ENCODE measurements around the gene MBD3.
"Not testable (repeated sequence)": the region's sequence is repeated elsewhere in the genome, so short reads cannot be mapped to it uniquely, and the experiment has no call there.

Gene MBD3, protein sequence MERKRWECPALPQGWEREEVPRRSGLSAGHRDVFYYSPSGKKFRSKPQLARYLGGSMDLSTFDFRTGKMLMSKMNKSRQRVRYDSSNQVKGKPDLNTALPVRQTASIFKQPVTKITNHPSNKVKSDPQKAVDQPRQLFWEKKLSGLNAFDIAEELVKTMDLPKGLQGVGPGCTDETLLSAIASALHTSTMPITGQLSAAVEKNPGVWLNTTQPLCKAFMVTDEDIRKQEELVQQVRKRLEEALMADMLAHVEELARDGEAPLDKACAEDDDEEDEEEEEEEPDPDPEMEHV

GRCh38 chr19:1592755-1593500 is at the start of gene MBD3:
TSS of gene MBD3 (minus strand) at chr19:1592865. CDS start at chr19:1592631, 234 bp downstream.
- peak; percentile 79 for DNase-seq (ENCODE audit: low read depth)

GRCh38 chr19:1640893-1641448 is 48.3 kb upstream of the MBD3 start:
- DNase-seq (ENCODE audit: low read depth): not testable (repeated sequence)

- DNase-seq (ENCODE audit: low read depth): no peak
Measured at GRCh38 chr19:1636325-1637236, 43.9 kb upstream of the MBD3 start.

DNA sequence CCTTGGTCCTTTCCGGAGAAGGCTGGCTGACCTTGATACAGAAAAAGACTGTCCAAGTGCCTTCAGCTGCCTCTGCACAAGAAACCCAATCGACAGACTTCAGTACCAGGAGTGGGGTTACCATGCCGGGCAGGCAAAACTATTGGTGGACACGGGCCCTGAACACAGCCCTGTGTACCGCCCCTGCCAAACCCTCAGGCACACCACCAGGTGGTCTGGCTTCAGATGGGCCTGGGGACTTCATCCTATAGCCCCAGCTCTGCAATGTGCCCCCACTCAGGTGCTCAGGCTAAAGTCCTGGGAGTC is 42.2 kb upstream of the MBD3 start:
- no peak for DNase-seq (ENCODE audit: low read depth)

GRCh38 chr19:1634242-1634937 is 41.7 kb upstream of the MBD3 start:
- no peak for DNase-seq (ENCODE audit: low read depth)

DNA sequence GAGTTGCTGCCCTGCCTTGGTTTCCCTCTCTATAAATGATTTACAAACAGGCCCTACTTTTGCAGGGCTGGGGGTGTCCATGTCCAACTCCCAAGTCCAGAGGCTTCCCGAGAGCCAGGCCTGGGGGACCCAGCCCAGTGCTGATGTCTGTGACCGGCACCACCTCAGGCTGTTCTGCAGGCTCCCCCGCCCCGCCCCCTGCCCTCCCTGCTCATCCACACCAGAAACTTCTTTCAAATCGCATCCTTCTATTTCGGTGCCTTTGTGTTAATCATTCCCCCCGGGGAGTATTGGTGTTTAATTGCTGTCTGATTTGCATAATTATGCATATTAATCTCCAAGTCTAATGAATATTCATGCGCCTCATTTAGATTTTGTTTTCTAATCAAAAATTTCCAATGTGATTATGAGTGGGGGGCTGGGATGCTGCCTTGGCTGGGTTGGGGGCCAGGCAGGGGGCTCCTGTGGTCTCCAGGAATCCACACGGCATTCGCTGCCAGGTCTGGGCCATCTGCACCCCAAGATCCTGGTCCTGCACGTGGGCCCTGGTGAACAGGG is 40.7 kb upstream of the MBD3 start:
- no peak for DNase-seq (ENCODE audit: low read depth)

DNA sequence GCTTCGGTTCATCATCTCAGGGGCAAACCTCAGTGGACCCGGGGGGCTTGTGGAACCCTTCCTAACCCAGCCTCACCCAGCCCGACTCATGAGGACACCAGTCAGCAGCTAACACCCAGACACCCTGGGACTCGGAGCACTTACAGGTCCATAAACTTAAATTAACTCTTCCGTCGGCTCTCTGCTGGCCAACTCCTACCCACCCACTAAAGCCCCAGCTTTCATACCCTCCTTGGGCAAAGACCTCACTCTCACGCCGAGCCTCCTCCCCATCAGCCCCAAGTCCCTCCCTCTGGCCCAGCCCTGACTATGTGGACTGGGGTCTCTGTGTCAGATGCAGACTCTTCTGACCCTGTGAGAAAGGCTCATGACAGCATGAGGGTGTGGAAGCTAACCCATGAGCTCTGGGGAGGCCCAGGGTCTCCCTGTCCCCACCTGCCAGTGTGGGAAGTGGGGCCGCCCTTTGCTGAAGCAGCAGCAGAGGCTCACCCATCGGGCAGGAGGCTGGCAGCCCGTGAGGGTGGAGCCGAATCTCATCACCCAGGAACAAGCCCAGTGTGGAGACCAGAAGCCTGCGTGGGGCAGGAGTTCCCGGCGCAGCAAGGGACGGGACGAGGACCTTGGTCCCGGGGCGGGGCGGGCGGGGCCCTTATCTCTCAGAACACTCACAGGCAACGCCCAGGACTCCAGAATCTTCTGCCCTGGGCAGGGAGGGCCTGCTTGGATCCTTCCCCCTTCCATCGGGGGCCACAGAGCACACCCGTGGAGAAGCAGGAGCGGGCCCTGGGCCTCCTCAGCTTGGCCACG is 40.0 kb upstream of the MBD3 start:
- DNase-seq (ENCODE audit: low read depth): no peak

DNA sequence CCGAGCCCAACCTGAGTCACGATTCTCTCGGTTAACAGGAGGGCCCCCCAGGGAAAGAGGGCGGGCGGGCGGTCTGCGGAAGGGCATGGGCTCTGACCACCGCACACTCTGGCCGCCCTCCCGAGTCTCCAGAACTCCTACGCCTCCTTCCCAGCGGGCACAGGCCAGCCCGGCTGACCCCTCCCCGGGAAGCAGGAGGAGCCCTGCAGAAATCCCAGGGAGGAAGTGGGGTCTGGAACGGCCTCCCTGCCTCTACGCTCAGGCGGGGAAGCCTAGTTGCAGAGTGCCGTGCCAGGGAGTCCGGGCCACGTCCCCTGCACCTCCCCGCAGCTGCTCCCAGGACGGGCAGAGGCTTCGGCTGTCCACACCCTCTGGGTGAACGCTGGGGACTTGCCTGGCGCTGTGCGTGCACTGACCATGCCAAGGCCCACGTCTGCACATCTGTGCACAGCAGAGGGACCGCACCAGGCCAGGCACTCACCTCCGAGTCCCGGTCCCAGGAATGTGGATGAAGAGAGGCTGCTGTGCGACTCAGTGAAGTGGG is 39.0 kb upstream of the MBD3 start:
- DNase-seq (ENCODE audit: low read depth): no peak

DNA sequence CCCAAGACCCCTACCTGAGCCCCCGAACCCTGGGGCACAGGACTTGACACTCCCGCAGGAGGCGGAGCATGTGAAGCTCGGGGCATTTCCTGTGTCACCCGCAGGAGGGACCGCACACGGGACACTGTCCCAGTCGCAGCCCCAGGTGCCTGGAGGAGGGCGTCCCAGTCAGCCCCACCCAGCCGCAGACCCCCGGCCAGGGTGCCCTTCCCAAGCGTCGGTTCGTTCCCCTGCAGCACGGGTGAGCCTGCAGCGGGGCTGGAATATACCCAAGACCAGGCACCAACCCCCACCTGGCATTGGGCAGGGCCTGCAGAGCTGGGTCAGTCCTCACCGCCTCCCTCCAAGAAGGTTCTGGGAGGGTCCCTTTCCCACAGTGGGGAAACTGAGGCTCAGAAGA is 38.1 kb upstream of the MBD3 start:
- no peak for DNase-seq (ENCODE audit: low read depth)

GRCh38 chr19:1630012-1630411 is 37.3 kb upstream of the MBD3 start:
- no peak for DNase-seq (ENCODE audit: low read depth)

DNA sequence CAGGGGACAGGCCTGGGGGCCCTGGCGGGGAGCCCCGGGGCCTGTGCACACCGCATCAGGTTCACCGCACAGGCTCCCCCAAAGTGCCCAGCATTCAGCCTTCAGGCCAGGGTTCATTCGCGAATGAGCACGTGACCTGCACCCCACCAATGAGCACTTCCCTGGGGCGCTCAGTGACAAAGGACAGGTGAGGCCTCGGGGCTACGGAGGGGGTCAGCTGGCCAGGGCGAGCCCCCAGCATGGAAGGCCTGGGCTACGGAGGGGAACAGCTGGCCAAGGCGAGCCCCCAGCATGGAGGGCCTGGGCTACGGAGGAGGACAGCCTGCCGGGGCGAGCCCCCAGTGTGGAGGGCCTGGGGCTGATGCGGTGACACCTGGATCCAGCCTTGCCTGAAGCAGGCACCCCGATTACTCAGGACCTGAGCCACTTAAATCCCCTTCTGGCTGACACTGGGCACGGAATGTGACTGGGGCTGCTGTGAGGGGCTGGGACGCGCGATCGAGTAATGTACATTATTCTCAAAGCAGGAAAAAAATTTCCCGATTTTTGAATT is 36.7 kb upstream of the MBD3 start:
- no peak for DNase-seq (ENCODE audit: low read depth)

GRCh38 chr19:1627194-1627593 is 34.5 kb upstream of the MBD3 start:
- DNase-seq (ENCODE audit: low read depth): no peak

DNA sequence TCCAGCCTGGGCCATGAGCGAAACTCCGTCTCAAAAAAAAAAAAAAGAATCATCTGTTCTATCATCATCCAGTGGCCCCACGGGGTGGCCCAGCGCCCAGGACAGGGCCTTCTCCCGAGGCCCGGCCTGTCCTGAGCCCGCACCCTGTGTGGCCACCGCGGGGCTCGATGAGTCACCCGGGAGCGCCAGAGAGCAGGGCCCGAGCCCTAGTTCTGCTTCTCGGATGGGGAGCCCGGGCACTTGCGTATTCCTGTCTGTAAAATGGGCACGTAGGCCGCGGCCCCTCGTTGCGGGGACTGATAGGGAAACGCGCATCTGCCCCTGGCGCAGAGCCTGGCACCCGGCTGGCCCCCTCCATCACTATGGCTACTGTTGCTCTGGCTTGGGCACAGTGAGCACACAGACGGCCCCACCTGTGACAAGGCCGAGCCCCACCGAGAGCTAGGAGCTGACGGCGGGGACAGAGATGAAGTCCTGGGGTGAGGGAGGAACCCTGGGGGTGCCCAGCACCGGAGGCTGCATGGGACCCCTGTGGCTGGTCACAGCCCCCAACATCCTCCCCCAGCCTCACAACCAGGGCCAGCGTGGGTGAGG is 33.8 kb upstream of the MBD3 start:
- no peak for DNase-seq (ENCODE audit: low read depth)

DNA sequence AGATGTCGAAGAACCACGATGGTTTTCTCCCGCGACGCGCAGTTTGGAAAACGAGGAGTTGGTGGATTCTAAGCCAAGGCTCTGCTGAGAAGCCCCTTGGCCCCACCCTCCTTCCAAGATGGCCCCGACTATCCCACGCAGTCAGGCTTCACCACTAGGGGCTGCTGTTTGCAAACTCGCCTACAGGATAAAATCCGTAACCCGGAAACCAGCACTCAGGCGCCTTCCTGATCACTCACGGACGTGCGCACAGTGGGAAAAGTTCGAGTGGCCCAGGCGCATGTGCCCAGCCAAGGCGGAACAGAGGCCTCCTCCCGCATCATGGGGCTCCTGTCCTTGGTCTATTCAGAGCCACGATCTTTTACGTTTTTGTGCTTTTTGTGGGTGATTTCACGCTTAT is 31.8 kb upstream of the MBD3 start:
- DNase-seq (ENCODE audit: low read depth): peak; percentile 35

DNA sequence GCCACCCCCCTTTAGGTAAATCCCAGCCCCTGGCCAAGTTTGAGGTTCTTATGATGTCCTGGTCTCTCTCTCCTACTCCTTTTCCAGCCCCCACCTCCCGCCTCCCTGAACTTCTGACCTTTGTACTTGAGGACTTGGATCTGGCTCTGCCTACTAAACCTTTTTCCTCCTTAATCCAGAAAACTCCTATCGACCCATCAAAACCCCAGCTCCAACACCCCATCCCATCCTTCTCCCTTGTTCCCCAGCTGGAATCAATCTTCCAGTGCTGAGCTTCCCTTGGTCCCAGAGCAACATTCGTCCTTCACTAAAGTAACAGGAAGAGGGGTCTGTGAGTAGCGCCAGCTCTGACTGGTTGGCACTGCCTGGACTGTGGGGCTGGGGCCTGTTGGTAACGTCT is 29.9 kb upstream of the MBD3 start:
- DNase-seq (ENCODE audit: low read depth): no peak

GRCh38 chr19:1622007-1622406 is 29.3 kb upstream of the MBD3 start:
- no peak for DNase-seq (ENCODE audit: low read depth)

DNA sequence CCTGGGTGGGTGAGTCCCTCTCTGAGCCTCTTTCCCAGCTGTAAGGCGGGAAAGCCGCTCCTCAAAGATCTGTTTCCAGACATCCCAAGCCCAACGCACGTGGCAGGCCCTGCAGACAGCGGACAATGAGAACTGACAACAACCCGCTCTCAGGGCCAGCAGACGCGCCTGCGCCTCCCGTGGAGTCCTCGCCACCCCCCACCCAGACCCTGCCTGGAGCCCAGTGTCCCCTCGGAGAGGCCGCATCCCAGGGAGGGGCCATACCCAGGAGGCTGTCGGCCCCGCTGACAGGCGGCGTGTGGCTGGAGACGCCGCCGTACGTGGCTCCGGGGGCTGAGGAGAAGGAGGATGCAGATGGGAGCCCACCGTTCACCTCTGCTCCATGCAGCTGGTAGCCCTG is 28.9 kb upstream of the MBD3 start:
- no peak for DNase-seq (ENCODE audit: low read depth)

DNA sequence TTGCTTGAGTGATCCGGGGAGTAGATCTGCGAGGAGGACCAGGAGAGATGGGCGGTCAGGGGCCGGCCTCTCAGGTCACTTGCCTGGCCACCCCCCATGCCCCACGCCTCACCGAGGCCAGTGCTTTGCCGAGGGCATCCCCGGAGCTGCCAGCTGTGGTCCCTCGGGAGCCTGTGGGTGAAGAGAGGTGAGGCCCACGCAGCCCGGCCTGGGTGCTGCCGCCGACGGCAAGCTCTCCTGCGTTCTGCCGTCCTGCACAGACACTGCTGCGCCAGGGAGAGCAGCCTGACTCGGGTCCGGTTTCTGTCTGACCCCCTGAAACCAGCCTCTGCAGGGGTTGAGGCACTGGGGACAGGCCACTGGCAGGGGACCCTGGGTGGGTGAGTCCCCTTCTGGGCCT is 28.4 kb upstream of the MBD3 start:
- DNase-seq (ENCODE audit: low read depth): no peak

DNA sequence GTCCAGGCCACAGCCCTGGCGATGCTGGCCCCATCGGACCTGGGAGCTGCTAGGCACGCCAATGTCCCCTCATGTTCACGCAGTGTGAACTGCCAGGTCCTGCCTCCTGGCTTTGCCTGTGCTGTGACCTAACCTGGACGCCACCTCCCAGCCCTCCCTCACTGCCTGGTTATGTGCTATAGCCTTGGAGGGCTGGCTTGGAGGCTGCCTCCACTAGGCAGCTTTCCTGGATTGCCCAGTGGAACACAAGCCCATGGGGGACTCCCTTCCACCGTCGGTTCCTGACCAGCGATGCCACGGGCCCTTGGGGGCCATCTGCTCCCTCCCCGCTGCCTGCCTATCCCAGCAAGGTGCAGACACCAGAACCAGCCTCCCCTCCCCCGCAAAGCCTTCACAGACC is 27.8 kb upstream of the MBD3 start:
- DNase-seq (ENCODE audit: low read depth): no peak

DNA sequence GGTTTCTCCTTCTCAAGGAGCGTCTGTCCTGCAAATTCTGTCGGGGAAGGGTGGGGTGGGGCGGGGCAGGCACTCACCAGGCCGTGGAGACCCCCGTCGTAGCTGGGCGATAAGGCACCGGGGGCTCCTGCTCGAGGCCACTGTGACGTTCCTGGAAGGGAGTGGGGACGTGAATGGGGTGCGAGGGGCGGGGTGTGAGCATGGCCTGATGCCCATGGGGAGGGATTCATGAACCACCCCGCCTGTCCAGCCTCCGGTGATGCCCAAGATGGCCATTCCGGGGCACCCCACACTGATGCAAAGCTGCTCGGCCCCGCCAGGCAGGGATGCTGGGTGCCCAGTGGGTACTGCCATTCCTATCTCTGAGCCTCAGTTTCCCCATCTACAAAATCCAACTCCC is 27.0 kb upstream of the MBD3 start:
- DNase-seq (ENCODE audit: low read depth): no peak
